Kidney epithelial cell (primary cell): ENCODE results near the gene TMEM120B. TPM values are rescaled to one million over a fixed set of nuclear protein-coding genes. Genes with fewer than 3 reads are reported as not detected.
A peak's percentile ranks its signal among the peaks of the same experiment; 100 is the strongest.

Experiments used
- DNase-seq: peaks from one replicate; pipeline ENCODE4 v3.0.0-alpha.2; 2010; ENCODE audit warnings: low read depth
- H3K27me3 ChIP-seq: 2 replicates; pipeline ENCODE4 v1.6.0; 2011; ENCODE audit warnings: low read length; ENCODE audit not compliant: control insufficient read depth, insufficient read depth
- H3K36me3 ChIP-seq: 2 replicates; pipeline ENCODE4 v1.5.1; 2011; ENCODE audit warnings: low read length; ENCODE audit not compliant: control insufficient read depth, insufficient read depth
- H3K4me3 ChIP-seq: 2 replicates; pipeline ENCODE4 v1.5.1; 2011; ENCODE audit warnings: low read depth, mild to moderate bottlenecking, control low read depth, low read length
- CTCF ChIP-seq: IDR thresholded peaks from 2 replicates; pipeline ENCODE4 v1.5.1; 2011; ENCODE audit warnings: mild to moderate bottlenecking, moderate library complexity, low read length, control low read depth, inconsistent platforms; ENCODE audit not compliant: insufficient read depth, poor library complexity, severe bottlenecking
- total RNA-seq: library from RNA; depleted of rRNA; stranded (reverse); fragments of >200 nt; gene quantifications from 2 replicates; pipeline ENCODE4 v1.2.3, GENCODE V29; 2015

Gene TMEM120B
- total RNA-seq, 1 donor from 2014 or later, result 8.8 TPM

- no peak for DNase-seq
- H3K36me3 ChIP-seq, result peaks cover 2% of the 10 kb centered on the region
Measured at GRCh38 chr12:121822393-121823100, 110.0 kb downstream of the TMEM120B start.

GRCh38 chr12:121823101-121823726 is 110.7 kb downstream of the TMEM120B start:
- peaks cover 5% of the 10 kb centered on the region for H3K36me3 ChIP-seq
- H3K27me3 ChIP-seq, result no peaks in the 10 kb centered on the region
- peak; percentile 18 for TF ChIP-seq CTCF
- DNase-seq, result no peak
- no peak overlapping the region for H3K4me3 ChIP-seq

More at GRCh38 chr12:121822393-121823100, 110.0 kb downstream of the TMEM120B start:
- Histone ChIP-seq H3K4me3 (no peak overlapping the region), H3K27me3 (no peaks in the 10 kb centered on the region)
- TF ChIP-seq CTCF, result no peak

GRCh38 chr12:121823727-121824115 is 111.2 kb downstream of the TMEM120B start:
- Histone ChIP-seq H3K36me3 (peaks cover 5% of the 10 kb centered on the region), H3K4me3 (no peak overlapping the region), H3K27me3 (no peaks in the 10 kb centered on the region)
- TF ChIP-seq CTCF, result no peak
- DNase-seq, result no peak

- no peak for TF ChIP-seq CTCF
- Histone ChIP-seq H3K4me3 (no peak overlapping the region), H3K27me3 (no peaks in the 10 kb centered on the region), H3K36me3 (peaks cover 3% of the 10 kb centered on the region)
- no peak for DNase-seq
Measured at GRCh38 chr12:121825041-121825523, 112.5 kb downstream of the TMEM120B start.

- H3K36me3 ChIP-seq, result peaks cover 3% of the 10 kb centered on the region
- TF ChIP-seq CTCF, result no peak
- no peak for DNase-seq
- H3K4me3 ChIP-seq, result no peak overlapping the region
- no peaks in the 10 kb centered on the region for H3K27me3 ChIP-seq
Measured at GRCh38 chr12:121826318-121827150, 114.0 kb downstream of the TMEM120B start.
